Astrocyte of the cerebellum (primary cell): ENCODE measurements around the gene MLH3.

ENCODE experiments used
- DNase-seq: peaks from one replicate; pipeline ENCODE4 v3.0.0-alpha.2; 2011; ENCODE audit warnings: low read depth
- H3K4me3 ChIP-seq: 2 replicates; pipeline ENCODE4 v1.5.1; 2011; ENCODE audit warnings: mild to moderate bottlenecking, low read depth, low read length, moderate library complexity
- CTCF ChIP-seq: IDR thresholded peaks from 2 replicates; pipeline ENCODE4 v1.5.1; 2012; ENCODE audit warnings: low read length, low read depth, moderate library complexity, mild to moderate bottlenecking; ENCODE audit errors: missing control alignments
- in situ Hi-C: cut with HindIII; loops from 2 replicates; pipeline ENCODE4 v1.10.0; 2017; ENCODE audit warnings: low sequenced_read_pairs

MLH3 gene

GRCh38 chr14:74973905-74974363 is 77.3 kb downstream of the MLH3 start:
- TF ChIP-seq CTCF = no peak
- no peak overlapping the region for H3K4me3 ChIP-seq
- in situ Hi-C loops = no loop called here
- no peak for DNase-seq

DNA sequence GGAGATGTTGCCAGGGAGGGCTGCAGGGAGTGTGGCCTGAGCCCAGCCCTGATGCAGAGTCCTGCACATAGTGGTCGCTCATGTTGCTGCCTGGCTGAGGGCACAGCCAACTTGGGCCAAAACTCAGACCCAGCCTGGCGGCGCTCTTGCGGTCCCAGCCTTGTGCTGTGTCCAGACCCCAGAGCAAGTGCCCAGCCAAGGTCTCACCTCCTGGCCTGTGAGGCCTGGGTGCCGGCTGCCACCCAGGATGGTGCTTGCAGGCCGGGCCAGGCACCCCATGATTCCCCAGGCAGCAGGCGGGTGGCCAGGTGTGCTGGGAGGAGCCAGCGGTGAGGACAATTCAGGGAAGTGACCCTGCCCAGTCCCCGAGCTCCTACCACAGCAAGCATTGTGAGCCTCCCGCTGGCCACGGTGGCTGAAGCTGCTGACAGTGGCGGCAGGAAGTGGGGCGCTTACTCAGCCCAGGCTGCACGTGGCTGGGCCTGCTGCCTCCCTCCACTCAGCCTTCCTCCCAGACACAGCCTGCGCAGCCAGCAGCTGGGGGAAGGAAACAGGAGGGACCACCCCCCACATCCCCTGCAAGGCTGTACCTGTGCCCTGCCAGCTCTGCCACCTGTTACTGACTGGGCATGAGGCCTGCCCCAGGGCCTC is 78.1 kb downstream of the MLH3 start:
- in situ Hi-C loops = no loop called here
- H3K4me3 ChIP-seq = no peak overlapping the region
- no peak for DNase-seq
- no peak for TF ChIP-seq CTCF

DNA sequence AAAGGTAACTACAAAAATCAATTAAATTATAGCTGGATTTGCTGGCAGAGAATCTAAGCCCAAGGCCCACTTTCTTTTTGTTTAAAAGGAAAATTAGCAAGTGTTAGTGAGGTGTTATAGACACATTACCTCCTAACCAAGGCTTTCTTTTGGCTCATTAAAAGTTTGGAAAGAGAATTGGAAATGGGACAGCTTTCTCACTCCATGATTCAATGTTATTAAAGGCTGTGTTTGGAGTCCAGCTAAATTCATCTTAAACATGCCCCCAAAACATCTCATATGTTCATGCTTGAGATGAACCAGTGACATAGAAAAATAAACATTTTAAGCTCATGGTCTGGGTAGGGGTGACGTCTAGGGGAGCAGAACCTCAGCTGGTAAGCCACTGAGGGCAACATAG is 82.5 kb downstream of the MLH3 start:
- in situ Hi-C loops = no loop called here
- no peak overlapping the region for H3K4me3 ChIP-seq
- no peak for TF ChIP-seq CTCF
- no peak for DNase-seq

DNA sequence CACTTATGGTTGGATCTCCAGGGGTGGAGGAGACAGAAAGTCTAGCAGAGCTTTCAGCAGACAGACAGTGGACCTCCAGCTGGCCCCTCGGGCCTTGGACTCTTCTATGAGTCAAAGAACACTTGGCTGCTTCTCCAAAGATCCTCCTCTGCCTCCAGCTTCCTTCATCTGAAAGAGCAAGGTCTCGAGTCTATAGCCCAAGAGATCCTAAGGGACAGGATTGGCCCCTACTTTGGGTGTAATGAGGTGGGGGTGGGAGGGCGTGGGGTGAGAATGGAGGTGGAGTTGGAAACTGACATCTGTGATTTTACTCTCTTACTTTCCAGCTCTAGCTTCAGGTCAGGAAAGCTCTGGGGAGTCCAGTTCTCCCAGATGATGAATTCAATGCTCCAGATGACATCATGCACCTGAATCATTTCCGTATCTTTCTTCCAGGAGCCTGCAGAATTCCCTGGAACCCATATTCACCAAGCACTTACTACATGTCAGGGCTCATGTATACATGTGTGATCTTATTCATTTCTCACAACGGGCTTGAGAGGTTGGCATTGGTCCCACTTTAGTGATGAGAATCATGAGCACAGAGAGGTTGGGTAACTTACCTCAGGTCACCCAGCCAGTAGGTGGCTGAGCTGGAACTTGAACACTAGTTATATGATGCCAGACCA is 85.6 kb downstream of the MLH3 start:
- H3K4me3 ChIP-seq = no peak overlapping the region
- in situ Hi-C loops = no loop called here
- no peak for TF ChIP-seq CTCF
- DNase-seq = no peak

DNA sequence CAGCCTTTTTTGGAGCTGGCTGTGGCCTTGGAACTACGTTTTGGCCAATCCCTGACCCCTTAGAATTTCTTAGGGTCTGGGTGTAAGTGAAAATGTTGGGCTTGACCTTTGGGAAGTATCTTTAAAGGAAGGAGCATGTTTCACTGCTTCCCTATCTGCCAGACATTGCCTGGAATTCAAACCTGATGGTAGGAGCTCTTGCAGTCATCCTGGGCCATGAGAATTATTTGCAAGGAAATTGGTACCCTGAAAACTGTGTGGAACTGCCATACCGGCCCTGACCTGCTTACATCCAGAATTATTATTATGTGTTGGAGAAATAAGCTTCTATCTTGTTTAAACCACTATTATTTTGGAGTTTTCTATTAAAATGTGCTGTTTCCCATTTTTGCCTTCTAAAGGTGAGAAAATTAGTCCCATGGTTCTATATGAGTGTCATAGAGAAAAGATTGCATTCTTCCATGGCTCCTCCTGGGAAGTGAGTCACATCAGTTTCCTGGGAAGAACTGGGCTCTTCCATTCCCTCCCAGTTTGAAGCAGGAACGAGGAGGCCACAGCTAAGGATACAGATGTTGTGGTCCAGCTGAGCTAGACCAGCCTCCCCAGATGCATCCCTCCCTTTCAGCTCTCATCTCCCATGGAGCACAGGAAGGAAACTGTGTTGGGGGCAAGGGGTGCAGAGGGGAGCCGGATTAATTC is 86.3 kb downstream of the MLH3 start:
- no peak for TF ChIP-seq CTCF
- DNase-seq = no peak
- in situ Hi-C loops = loop anchor here (5.0 kb wide), 1 partner anchor 103 kb away; no protein-coding TSS in a partner anchor
- H3K4me3 ChIP-seq = no peak overlapping the region
